GM21381 (cell line): ENCODE results near the gene MEGF11.
"Not testable (repeated sequence)": the region's sequence is repeated elsewhere in the genome, so short reads cannot be mapped to it uniquely, and the experiment has no call there.

ENCODE experiments used
- ATAC-seq: cut with Tn5 transposase; IDR thresholded peaks from one replicate; pipeline ENCODE4 v1.9.1; 2021; ENCODE audit warnings: mild to moderate bottlenecking, moderate library complexity; ENCODE audit not compliant: unreplicated experiment

The MEGF11 gene

GRCh38 chr15:66016199-66016598, 237.4 kb downstream of the MEGF11 start:
- ATAC-seq = no peak

- no peak for ATAC-seq
Measured at GRCh38 chr15:66014635-66015182, 238.8 kb downstream of the MEGF11 start.

GRCh38 chr15:66014022-66014421, 239.5 kb downstream of the MEGF11 start:
- ATAC-seq = no peak

- ATAC-seq = no peak
Measured at GRCh38 chr15:66008940-66009562, 244.5 kb downstream of the MEGF11 start.

- ATAC-seq = no peak
Measured at GRCh38 chr15:66007663-66008262, 245.8 kb downstream of the MEGF11 start.

- ATAC-seq = no peak
Measured at GRCh38 chr15:66006986-66007385, 246.6 kb downstream of the MEGF11 start.

GRCh38 chr15:66004618-66005262, 248.8 kb downstream of the MEGF11 start:
- ATAC-seq = no peak

GRCh38 chr15:66003129-66003528, 250.4 kb downstream of the MEGF11 start:
- not testable (repeated sequence) for ATAC-seq

GRCh38 chr15:66001717-66002426, 251.7 kb downstream of the MEGF11 start:
- no peak for ATAC-seq

GRCh38 chr15:66001042-66001441, 252.5 kb downstream of the MEGF11 start:
- ATAC-seq = no peak

GRCh38 chr15:65998486-65998885, 255.1 kb downstream of the MEGF11 start:
- no peak for ATAC-seq

- ATAC-seq = no peak
Measured at GRCh38 chr15:65996901-65997300, 256.6 kb downstream of the MEGF11 start.

GRCh38 chr15:65994832-65995231, 258.7 kb downstream of the MEGF11 start:
- ATAC-seq = no peak

GRCh38 chr15:65993762-65994161, 259.8 kb downstream of the MEGF11 start:
- no peak for ATAC-seq

- ATAC-seq = no peak
Measured at GRCh38 chr15:65993236-65993635, 260.3 kb downstream of the MEGF11 start.

GRCh38 chr15:65991721-65992483, 261.6 kb downstream of the MEGF11 start:
- no peak for ATAC-seq

- no peak for ATAC-seq
Measured at GRCh38 chr15:65990298-65990981, 263.1 kb downstream of the MEGF11 start.

GRCh38 chr15:65987100-65987499, 266.4 kb downstream of the MEGF11 start:
- no peak for ATAC-seq

GRCh38 chr15:65986416-65986815, 267.1 kb downstream of the MEGF11 start:
- no peak for ATAC-seq

- ATAC-seq = no peak
Measured at GRCh38 chr15:65985387-65985786, 268.2 kb downstream of the MEGF11 start.
